ENCODE data around the gene SOCS2. TPM values are rescaled to one million over a fixed set of nuclear protein-coding genes. Genes with fewer than 3 reads are reported as not detected.

The SOCS2 gene
- polyA plus RNA-seq, 1 donor (not counting 4 experiments of a cell fraction or from before 2014, with no cell fraction given), result 15.0 TPM

GRCh38 chr12:93594766-93595311 lies 22.4 kb downstream of the SOCS2 start:
- Histone ChIP-seq H3K4me3 (ENCODE audit: control insufficient read depth in 2 of 3, extremely low read depth in 1 of 3, insufficient read depth in 2 of 3, low read depth in 1 of 3, low read length in 3 of 3) (no peak overlapping the region), H3K27ac (ENCODE audit: control insufficient read depth, insufficient read depth, low read length) (no peak overlapping the region), H3K4me1 (ENCODE audit: control insufficient read depth, extremely low read depth, insufficient read depth, low read length) (no peaks in the 10 kb centered on the region), H2AFZ (ENCODE audit: control insufficient read depth, low read length) (no peak overlapping the region), H3K9me1 (ENCODE audit: control insufficient read depth, extremely low read depth, insufficient read depth, low read length) (no peaks in the 10 kb centered on the region), H3K9me3 (ENCODE audit: control insufficient read depth, low read depth, low read length) (no peaks in the 10 kb centered on the region), H4K20me1 (ENCODE audit: control insufficient read depth, extremely low read depth, insufficient read depth, low read length) (no peaks in the 10 kb centered on the region), H3K4me2 (ENCODE audit: control insufficient read depth, extremely low read depth, insufficient read depth, low read depth, low read length) (no peak overlapping the region), H3K9ac (ENCODE audit: control insufficient read depth, extremely low read depth, insufficient read depth, low read length) (no peak overlapping the region), H3K36me3 (ENCODE audit: control insufficient read depth in 2 of 2, extremely low read depth in 1 of 2, insufficient read depth in 2 of 2, low read length in 2 of 2) (no peaks in the 10 kb centered on the region), H3K79me2 (ENCODE audit: control insufficient read depth, insufficient read depth, low read length) (no peaks in the 10 kb centered on the region), H3K27me3 (ENCODE audit: control insufficient read depth, extremely low read depth, insufficient read depth, low read length) (no peaks in the 10 kb centered on the region)
- TF ChIP-seq EZH2 (IDR thresholded peaks at IDR 0.05; ENCODE audit: low read length), result no peak
- no peak for TF ChIP-seq CTCF (optimal IDR thresholded peaks at IDR 0.05 in 1 of 3, IDR thresholded peaks at IDR 0.05 in 1 of 3, conservative IDR thresholded peaks at IDR 0.05 in 1 of 3; ENCODE audit: extremely low read depth in 1 of 3, insufficient read depth in 2 of 3, low read length in 3 of 3)
- DNase-seq (ENCODE audit: low read depth, low spot score), result no peak
- no peak for FAIRE-seq
- dilution Hi-C loops (cut with MboI; ENCODE audit: extremely low pct_ligation_motif_present, low sequenced_read_pairs), result no loop called here

- Histone ChIP-seq H3K9me3 (ENCODE audit: control insufficient read depth, low read depth, low read length) (no peaks in the 10 kb centered on the region), H3K4me1 (ENCODE audit: control insufficient read depth, extremely low read depth, insufficient read depth, low read length) (no peaks in the 10 kb centered on the region), H3K36me3 (ENCODE audit: control insufficient read depth in 2 of 2, extremely low read depth in 1 of 2, insufficient read depth in 2 of 2, low read length in 2 of 2) (no peaks in the 10 kb centered on the region), H3K9me1 (ENCODE audit: control insufficient read depth, extremely low read depth, insufficient read depth, low read length) (no peaks in the 10 kb centered on the region), H3K79me2 (ENCODE audit: control insufficient read depth, insufficient read depth, low read length) (no peaks in the 10 kb centered on the region), H3K9ac (ENCODE audit: control insufficient read depth, extremely low read depth, insufficient read depth, low read length) (no peak overlapping the region), H3K4me2 (ENCODE audit: control insufficient read depth, extremely low read depth, insufficient read depth, low read depth, low read length) (no peak overlapping the region), H3K27me3 (ENCODE audit: control insufficient read depth, extremely low read depth, insufficient read depth, low read length) (no peaks in the 10 kb centered on the region), H4K20me1 (ENCODE audit: control insufficient read depth, extremely low read depth, insufficient read depth, low read length) (no peaks in the 10 kb centered on the region), H3K27ac (ENCODE audit: control insufficient read depth, insufficient read depth, low read length) (no peak overlapping the region), H2AFZ (ENCODE audit: control insufficient read depth, low read length) (no peak overlapping the region), H3K4me3 (ENCODE audit: control insufficient read depth in 2 of 3, extremely low read depth in 1 of 3, insufficient read depth in 2 of 3, low read depth in 1 of 3, low read length in 3 of 3) (no peak overlapping the region)
- TF ChIP-seq EZH2 (IDR thresholded peaks at IDR 0.05; ENCODE audit: low read length) (no peak), CTCF (optimal IDR thresholded peaks at IDR 0.05 in 1 of 3, IDR thresholded peaks at IDR 0.05 in 1 of 3, conservative IDR thresholded peaks at IDR 0.05 in 1 of 3; ENCODE audit: extremely low read depth in 1 of 3, insufficient read depth in 2 of 3, low read length in 3 of 3) (no peak)
- dilution Hi-C loops (cut with MboI; ENCODE audit: extremely low pct_ligation_motif_present, low sequenced_read_pairs), result no loop called here
- FAIRE-seq (no peak), DNase-seq (ENCODE audit: low read depth, low spot score) (no peak)
Measured at GRCh38 chr12:93595351-93595750, 22.9 kb downstream of the SOCS2 start.

Data from keratinocyte (primary cell).